GM21529 (cell line): ENCODE measurements around the gene IL3RA.

Experiments
- ATAC-seq: cut with Tn5 transposase; IDR thresholded peaks from one replicate; pipeline ENCODE4 v1.9.1; 2021; ENCODE audit not compliant: unreplicated experiment

Gene IL3RA

DNA sequence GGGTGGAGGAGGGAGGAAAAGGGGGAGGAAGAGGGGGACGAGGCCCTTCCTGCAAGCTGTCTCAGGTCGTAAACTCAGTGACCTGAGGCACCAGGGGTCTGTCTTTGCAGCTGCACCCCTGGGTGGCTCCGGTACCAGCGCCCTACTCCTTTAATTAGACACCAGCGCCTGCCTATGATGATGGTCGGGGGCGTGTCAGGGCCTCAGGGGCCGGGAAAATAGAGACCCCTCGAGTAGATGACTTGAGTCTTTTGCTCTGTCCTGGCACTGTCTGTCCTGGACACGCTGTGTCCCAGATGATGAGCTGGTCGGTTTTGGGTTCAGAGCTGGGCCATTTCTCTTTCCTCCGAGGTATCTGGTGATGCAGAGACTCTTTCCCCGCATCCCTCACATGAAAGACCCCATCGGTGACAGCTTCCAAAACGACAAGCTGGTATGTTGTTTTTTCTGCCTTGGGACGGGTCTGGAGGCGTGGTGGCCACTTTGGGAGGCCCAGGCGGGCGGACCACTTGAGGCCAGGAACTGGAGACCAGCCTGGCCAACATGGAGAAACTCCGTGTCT, 44.2 kb downstream of the IL3RA start:
- ATAC-seq = no peak

DNA sequence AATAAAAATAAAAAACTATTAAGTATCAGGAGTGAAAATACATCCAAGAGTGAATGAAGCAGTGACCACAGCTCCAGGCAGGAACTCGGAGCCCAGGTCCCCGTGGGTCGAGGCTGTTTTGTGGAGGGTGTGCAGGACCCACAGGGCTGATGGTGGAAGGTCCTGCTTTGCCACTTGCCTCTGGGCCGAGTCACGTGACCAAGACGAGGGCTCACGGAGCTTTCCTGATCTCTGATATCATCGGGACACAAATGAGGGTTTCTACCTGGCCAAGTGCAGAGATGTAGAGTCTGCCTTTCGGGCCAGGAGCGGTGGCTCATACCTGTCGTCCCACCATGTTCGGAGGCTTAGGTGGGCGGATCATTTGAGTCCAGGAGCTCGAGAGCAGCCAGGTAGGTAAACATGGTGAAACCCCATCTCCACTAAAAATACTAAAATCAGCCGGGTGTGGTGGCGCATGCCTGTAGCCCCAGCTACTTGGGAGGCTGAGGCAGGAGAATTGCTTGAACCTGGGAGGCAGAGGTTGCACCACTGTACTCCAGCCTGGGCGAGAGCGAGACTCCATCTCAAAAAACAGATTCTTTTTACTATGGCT, 48.2 kb downstream of the IL3RA start:
- ATAC-seq = no peak

- ATAC-seq = no peak
Measured at GRCh38 chrX:1385253-1386223, 49.0 kb downstream of the IL3RA start.

DNA sequence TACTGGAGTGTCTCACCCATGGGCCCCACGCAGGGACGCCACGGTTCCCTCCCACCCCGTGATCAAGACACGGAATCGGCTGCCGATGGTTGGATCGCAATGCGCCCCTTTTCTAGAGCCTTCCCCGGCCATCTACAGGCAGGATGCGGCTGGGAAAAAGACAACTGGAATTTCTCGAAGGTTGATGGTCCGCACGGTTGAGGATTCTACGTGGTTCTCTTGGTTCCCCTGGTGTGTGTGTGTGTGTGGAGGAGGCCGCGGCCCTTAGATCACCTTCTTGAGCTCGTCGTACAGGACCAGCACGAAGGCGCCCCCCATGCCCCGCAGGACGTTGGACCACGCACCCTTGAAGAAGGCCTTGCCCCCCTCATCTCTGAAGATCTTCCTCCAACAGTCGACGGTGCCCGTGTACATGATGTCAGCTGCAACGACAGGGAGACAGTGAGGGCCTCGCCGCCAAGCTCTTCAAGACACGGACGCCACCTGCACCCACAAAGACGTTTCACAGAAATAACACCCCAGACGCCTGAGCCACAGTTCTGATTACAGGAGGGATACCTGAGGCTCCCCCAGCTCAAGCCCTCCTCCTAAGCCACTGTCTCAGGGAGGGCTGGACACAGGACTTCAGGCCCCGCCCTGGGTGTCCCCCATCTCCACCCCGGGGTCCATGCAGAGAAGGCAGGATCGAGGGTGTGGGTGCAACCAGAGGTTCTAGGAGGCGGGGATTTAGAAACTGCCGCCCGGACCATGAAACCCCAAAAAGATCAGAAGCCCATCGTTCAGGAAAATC, 49.9 kb downstream of the IL3RA start:
- no peak for ATAC-seq

- ATAC-seq = no peak
Measured at GRCh38 chrX:1387141-1387776, 50.7 kb downstream of the IL3RA start.

DNA sequence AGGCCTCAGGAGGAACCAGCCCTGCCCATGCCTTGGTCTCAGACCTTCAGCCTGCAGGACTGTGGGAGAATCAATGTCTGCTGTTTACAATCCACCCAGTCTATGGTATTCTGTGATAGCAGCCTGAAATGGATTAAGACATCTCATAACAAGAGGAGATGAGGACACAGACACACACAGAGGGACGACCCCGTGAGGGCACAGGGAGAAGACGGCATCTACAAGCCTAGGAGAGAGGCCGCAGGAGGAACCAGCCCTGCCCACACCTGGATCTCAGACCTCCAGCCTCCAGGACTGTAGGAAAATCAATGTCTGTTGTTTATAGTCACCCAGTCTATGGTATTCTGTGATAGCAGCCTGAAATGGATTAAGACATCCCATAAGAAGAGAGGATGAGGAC, 52.1 kb downstream of the IL3RA start:
- no peak for ATAC-seq

- no peak for ATAC-seq
Measured at GRCh38 chrX:1389181-1389992, 52.8 kb downstream of the IL3RA start.

DNA sequence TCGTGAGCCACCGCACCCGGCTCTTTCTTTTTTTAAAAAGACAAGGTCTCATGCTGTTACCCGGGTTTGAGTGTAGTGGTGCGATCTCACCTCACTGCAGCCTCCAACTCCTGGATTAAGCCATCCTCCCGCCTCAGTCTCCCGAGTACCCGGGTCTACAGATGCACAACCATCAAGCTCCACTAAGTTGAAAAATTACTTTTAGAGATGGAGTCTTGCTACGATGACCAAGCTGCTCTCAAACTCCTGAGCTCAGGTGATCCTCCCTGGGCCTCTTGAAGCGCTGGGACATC, 53.4 kb downstream of the IL3RA start:
- no peak for ATAC-seq

DNA sequence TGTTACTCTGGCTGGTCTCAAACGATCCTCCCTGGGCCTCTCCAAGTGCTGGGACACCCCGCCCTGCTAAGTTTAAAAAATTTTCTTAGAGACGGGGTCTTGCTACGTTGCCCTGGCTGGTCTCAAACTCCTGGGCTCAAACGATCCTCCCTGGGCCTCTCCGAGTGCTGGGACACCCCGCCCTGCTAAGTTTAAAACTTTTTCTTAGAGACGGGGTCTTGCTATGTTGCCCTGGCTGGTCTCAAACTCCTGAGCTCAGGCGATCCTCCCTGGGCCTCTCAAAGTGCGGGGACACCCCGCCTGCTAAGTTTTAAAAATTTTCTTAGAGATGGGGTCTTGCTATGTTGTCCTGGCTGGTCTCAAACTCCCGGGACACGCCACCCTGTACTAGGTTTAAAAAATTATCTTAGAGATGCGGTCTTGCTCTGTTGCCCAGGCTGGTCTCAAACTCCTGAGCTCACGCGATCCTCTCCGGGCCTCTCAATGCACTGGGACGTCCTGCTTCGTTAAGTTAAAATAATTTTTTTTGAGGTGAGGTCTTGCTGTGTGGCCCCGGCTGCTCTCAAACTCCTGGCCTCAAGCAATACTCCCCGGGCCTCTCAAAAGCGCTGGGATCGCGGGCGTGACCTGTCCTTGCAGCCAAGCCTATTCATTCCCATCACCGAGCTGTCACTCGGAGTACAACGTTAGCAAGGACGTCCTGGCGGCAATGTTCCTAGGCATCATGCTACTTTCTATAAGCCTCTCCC, 54.2 kb downstream of the IL3RA start:
- no peak for ATAC-seq

DNA sequence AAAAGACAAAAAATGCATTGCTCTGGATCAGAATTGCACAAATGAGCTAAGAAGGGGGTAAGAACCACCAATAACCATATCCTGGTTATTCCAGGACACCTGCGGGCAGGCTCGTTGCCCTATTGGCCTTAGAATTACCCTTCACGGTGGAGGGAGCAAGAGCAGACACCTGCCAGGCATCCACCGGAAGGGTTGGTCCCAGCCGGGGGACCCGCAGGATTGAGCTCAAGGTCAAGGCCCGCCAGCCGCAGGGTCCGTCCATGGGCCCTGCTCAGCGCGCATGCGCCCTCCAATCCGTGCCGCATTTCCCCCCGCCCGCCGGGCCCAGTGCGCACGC, 54.8 kb downstream of the IL3RA start:
- ATAC-seq = peak; percentile 36

GRCh38 chrX:1391707-1392375, 55.3 kb downstream of the IL3RA start, which contains the start of gene SLC25A6:
Gene SLC25A6 (minus strand): TSS chrX:1392113. CDS start chrX:1392009, 104 bp downstream.
- ATAC-seq = peak; percentile 94

DNA sequence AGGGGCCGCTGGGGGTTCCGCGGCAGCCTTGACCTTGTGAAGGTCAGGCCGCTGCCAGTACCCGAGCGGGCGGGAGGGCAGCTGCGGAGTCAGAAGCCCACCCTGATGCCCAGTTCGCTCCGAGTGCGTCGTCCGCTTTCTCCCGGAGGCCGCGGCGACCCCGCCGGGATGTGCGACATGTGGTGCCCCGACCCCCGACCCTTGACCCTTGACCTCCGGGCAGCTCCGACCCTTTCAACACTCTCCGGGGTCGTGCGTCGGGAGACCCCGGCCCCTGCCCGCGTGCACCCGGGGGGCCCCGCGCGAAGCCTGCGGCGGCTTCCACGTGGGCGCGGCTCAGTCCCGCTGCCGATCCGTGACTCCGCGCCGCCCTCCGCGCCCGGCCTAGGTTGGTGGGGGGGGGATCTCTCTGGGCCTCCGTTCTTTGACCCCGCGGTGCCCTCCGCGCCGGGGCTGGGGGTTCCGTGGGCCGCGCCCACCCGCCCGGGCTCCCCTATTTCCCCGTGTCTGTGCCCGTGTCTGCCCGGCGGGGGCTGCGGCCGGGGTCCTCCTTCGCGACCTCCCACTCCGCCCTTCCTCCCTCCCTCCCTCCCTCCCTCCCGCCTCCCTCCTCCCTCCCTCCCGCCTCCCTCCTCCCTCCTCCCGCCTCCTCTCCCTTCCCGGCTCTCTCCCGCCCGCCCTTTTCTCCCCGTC, 55.9 kb downstream of the IL3RA start:
- ATAC-seq = peak; percentile 34

- no peak for ATAC-seq
Measured at GRCh38 chrX:1393871-1394615, 57.5 kb downstream of the IL3RA start.

- ATAC-seq = no peak
Measured at GRCh38 chrX:1394731-1395501, 58.3 kb downstream of the IL3RA start.

GRCh38 chrX:1395646-1396216, 59.1 kb downstream of the IL3RA start:
- ATAC-seq = no peak

DNA sequence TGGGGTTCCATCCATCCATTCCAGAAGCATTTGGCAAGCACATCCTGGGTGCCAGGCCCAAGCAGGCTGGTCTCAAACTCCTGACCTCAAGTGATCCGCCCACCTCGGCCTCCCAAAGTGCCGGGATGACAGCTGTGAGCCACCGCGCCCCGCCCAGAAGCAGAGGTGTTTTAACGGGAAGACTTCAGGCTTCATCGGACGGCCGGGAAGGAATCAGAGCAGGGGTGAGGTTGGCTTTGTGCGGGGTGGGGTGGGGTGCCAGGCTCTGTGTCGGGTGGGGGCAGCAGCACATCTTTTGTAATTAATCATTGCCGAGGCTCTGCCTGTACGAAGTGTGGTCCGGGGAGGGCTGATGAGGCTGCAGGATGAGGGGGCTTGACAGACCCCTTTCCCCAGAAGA, 60.4 kb downstream of the IL3RA start:
- ATAC-seq = no peak
